Left ventricle myocardium superior (tissue), 1 donor: ENCODE results near the gene MAP1A. TPM values are rescaled to one million over a fixed set of nuclear protein-coding genes. Genes with fewer than 3 reads are reported as not detected.

Experiments
- ATAC-seq: fragments of 200-7000 bp; cut with Tn5 transposase; one replicate; pipeline ENCODE4 v1.9.1; 2020; ENCODE audit warnings: mild to moderate bottlenecking, moderate library complexity
- DNase-seq: peaks from one replicate; pipeline ENCODE4 v3.0.0-alpha.2; 2020
- intact Hi-C: fragments of 100-400 bp; cut with micrococcal nuclease; formaldehyde crosslinking; loops from one replicate; pipeline ENCODE4 v1.11.0; 2022
- total RNA-seq: library from RNA; stranded (reverse); fragmentation: NEBNext Ultra II Directional; extraction: Animal tissue kit (Norgen Biotek cat#: 25700); gene quantifications from one replicate; pipeline ENCODE4 v1.2.1, GENCODE V29; 2021
- donor health status: DM: no; HTN: yes; CAD: no; lungs with severe emphysema.

MAP1A gene
- total RNA-seq, 1 donor from 2014 or later: 13.0 TPM

GRCh38 chr15:43509660-43510199, 7.7 kb upstream of the MAP1A start:
- DNase-seq (peak; percentile 52), ATAC-seq (peak; percentile 1)
- intact Hi-C loops: loop anchor here (5.0 kb wide), 1 partner anchor 67 kb away; no protein-coding TSS in a partner anchor

- DNase-seq: peak; percentile 100
- peak; percentile 96 for ATAC-seq
- intact Hi-C loops: loop anchor here (5.0 kb wide), 1 partner anchor 68 kb away; no protein-coding TSS in a partner anchor
Measured at GRCh38 chr15:43510200-43511011, 7.0 kb upstream of the MAP1A start.

DNA sequence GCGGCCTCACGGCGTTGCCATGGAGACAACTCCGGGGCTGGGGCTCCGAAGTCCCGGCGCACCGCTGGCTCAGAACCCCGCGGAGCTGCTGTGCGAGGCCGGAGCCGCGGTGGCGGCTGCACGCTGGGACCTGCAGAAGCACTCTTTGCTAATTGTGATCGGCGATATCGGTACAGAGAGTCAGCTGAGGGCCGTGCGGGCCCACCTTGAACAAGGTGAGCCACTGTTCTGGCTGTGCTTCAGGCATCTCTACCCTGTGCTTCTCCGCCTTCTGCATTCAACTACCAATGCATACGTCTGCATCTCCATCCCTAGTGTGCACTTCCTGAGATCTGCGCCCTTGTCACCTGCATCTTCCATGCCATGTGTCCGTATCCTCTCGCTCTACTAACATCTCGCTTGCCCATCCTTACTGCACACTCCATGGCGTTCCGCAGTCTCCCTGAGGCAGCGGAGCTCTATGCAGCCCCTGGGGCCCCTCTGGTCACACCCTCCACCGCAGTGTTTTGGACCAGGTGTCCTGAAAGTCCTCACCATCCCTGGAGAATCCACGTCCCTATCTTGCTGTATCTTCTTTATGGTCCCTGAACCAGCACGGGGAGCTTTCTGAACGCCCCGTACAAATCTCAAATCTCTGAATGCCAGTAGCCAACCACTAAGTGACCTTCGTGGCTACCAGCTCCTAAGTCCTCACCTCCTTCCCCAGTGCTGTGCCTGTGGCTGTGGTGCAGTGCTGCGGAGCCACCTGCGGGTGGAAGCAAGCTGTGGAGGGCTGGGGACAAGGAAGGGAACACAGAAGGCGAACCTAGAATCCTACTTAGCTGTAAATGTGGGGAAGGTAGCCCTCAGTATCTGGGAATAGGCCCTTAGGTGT, 6.2 kb upstream of the MAP1A start:
- no peak for DNase-seq
- intact Hi-C loops: loop anchor here (5.0 kb wide), 1 partner anchor 69 kb away; no protein-coding TSS in a partner anchor
- no peak for ATAC-seq

- intact Hi-C loops: loop anchor here (5.0 kb wide), 1 partner anchor 71 kb away; no protein-coding TSS in a partner anchor
- ATAC-seq (no peak), DNase-seq (no peak)
Measured at GRCh38 chr15:43513550-43513949, 3.9 kb upstream of the MAP1A start.

GRCh38 chr15:43514241-43515057, 3.0 kb upstream of the MAP1A start:
- ATAC-seq (peak; percentile 6), DNase-seq (peak; percentile 80)
- intact Hi-C loops: loop anchor here (5.0 kb wide), 1 partner anchor 72 kb away; no protein-coding TSS in a partner anchor

DNA sequence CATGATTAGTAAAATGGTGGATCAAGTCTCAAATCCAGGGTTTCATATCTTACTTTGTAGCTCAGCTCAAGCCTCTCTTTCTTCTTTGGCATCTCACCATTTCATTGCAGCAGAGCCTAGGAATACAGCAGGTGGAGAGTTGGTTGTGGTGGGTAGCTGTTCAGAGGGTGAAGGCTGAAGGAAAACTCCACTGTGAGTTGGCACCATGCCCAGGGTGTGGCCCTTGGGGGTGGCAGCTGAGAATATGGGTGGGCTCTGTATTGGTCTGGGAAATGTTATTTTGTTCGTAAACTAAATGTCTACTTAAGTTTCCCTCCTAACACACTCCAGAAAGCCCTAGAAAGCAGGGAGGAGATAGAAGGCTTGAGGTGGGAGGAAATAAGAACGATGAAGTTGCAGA, 1.7 kb upstream of the MAP1A start:
- intact Hi-C loops: no loop called here
- ATAC-seq: no peak

GRCh38 chr15:43516185-43516584, 1.2 kb upstream of the MAP1A start:
- DNase-seq (peak; percentile 60), ATAC-seq (peak; percentile 71)
- intact Hi-C loops: no loop called here

More for the DNA sequence above, 1.7 kb upstream of the MAP1A start:
- DNase-seq: no peak

- DNase-seq (no peak), ATAC-seq (no peak)
- intact Hi-C loops: no loop called here
Measured at GRCh38 chr15:43516801-43517353, 531 bp upstream of the MAP1A start.

- no peak for DNase-seq
- ATAC-seq: peak; percentile 46
- intact Hi-C loops: no loop called here
Measured at GRCh38 chr15:43518197-43518761, 871 bp downstream of the MAP1A start.

DNA sequence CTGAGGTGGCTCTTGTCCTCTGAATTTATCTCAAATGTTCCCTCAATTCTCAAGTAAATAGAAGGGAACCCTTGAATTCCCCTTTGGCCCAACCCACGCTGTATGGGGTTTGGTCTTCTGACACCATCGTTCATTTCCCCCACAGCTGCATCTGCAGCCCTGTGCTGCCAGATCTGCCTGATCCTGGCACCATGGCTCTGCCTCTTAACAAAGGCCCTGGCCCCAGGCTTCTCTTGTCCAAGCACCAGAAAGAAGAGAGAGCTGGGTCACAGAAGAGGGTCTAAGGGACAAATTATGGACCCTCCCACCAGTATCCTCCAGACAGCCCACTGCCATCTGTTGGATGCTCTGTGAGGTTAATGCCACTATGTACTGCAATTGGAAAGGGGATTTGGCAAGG, 1.8 kb downstream of the MAP1A start:
- ATAC-seq: no peak
- intact Hi-C loops: no loop called here
- no peak for DNase-seq

- intact Hi-C loops: no loop called here
- DNase-seq (no peak), ATAC-seq (no peak)
Measured at GRCh38 chr15:43520138-43520537, 2.7 kb downstream of the MAP1A start.

GRCh38 chr15:43521419-43521818, 4.0 kb downstream of the MAP1A start:
- DNase-seq: no peak
- no peak for ATAC-seq
- intact Hi-C loops: no loop called here

- DNase-seq: no peak
- ATAC-seq: no peak
- intact Hi-C loops: no loop called here
Measured at GRCh38 chr15:43522247-43522646, 4.8 kb downstream of the MAP1A start.

DNA sequence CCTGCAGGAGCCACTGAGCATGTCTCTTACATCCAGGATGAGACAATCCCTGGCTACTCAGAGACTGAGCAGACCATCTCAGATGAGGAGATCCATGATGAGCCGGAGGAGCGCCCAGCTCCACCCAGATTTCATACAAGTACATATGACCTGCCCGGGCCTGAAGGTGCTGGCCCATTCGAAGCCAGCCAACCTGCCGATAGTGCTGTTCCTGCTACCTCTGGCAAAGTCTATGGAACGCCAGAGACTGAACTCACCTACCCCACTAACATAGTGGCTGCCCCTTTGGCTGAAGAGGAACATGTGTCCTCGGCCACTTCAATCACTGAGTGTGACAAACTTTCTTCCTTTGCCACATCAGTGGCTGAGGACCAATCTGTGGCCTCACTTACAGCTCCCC, 6.2 kb downstream of the MAP1A start:
- intact Hi-C loops: no loop called here
- DNase-seq (no peak), ATAC-seq (no peak)

- no peak for DNase-seq
- intact Hi-C loops: no loop called here
- no peak for ATAC-seq
Measured at GRCh38 chr15:43524254-43524845, 6.9 kb downstream of the MAP1A start.

- intact Hi-C loops: no loop called here
- DNase-seq: no peak
- ATAC-seq: no peak
Measured at GRCh38 chr15:43525131-43525530, 7.7 kb downstream of the MAP1A start.

DNA sequence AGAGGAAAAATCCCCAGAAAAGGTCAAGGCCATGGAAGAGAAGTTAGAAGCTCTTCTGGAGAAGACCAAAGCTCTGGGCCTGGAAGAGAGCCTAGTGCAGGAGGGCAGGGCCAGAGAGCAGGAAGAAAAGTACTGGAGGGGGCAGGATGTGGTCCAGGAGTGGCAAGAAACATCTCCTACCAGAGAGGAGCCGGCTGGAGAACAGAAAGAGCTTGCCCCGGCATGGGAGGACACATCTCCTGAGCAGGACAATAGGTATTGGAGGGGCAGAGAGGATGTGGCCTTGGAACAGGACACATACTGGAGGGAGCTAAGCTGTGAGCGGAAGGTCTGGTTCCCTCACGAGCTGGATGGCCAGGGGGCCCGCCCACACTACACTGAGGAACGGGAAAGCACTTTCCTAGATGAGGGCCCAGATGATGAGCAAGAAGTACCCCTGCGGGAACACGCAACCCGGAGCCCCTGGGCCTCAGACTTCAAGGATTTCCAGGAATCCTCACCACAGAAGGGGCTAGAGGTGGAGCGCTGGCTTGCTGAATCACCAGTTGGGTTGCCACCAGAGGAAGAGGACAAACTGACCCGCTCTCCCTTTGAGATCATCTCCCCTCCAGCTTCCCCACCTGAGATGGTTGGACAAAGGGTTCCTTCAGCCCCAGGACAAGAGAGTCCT, 9.0 kb downstream of the MAP1A start:
- DNase-seq (no peak), ATAC-seq (no peak)
- intact Hi-C loops: no loop called here
